Breast epithelium (tissue), 3 donors: ENCODE results near the gene ANKMY1.

Experiments
- CTCF ChIP-seq, 3 donors: fragments of 450-650 bp; IDR thresholded peaks; one replicate each; pipeline ENCODE4 v1.5.1; 2016 to 2017; ENCODE audit warnings: antibody characterized with exemption in 3 of 3, mild to moderate bottlenecking in 3 of 3, moderate library complexity in 3 of 3
- POLR2A ChIP-seq: fragments of 450-650 bp; IDR thresholded peaks from one replicate; pipeline ENCODE4 v1.6.1; 2016; ENCODE audit warnings: antibody characterized with exemption, mild to moderate bottlenecking, moderate library complexity
- POLR2AphosphoS5 ChIP-seq, 3 donors: sonication (generic); formaldehyde crosslinking; IDR thresholded peaks; one replicate each; pipeline ENCODE4 v1.6.1; 2017; ENCODE audit warnings: antibody characterized with exemption in 3 of 3

- no peak for TF ChIP-seq CTCF (IDR thresholded peaks at IDR 0.05)
- TF ChIP-seq POLR2AphosphoS5 (IDR thresholded peaks at IDR 0.05): no peak
- no peak for TF ChIP-seq POLR2A
Observed at GRCh38 chr2:240602266-240603050, 44.7 kb upstream of the ANKMY1 start.
